Glutamatergic neuron (in vitro differentiated cells): ENCODE measurements around the gene CHD6. TPM values are rescaled to one million over a fixed set of nuclear protein-coding genes. Genes with fewer than 3 reads are reported as not detected.

ENCODE experiments used
- DNase-seq: peaks from one replicate; pipeline ENCODE4 v3.0.0; 2022
- H3K27ac Mint-ChIP-seq: one replicate; pipeline ENCODE4 v1.8.0; 2020; ENCODE audit warnings: mild to moderate bottlenecking, mixed read lengths, inconsistent platforms; ENCODE audit not compliant: unreplicated experiment
- H3K27me3 Mint-ChIP-seq: one replicate; pipeline ENCODE4 v1.8.0; 2020; ENCODE audit warnings: mild to moderate bottlenecking, moderate library complexity, mixed read lengths, inconsistent platforms; ENCODE audit not compliant: unreplicated experiment
- H3K36me3 Mint-ChIP-seq: one replicate; pipeline ENCODE4 v1.8.0; 2020; ENCODE audit warnings: mild to moderate bottlenecking, mixed read lengths, inconsistent platforms; ENCODE audit not compliant: unreplicated experiment
- H3K4me1 Mint-ChIP-seq: one replicate; pipeline ENCODE4 v1.8.0; 2020; ENCODE audit warnings: mild to moderate bottlenecking, low read depth, mixed read lengths, inconsistent platforms; ENCODE audit not compliant: unreplicated experiment
- H3K4me3 Mint-ChIP-seq: one replicate; pipeline ENCODE4 v1.8.0; 2020; ENCODE audit warnings: mild to moderate bottlenecking, mixed read lengths, inconsistent platforms; ENCODE audit not compliant: unreplicated experiment
- H3K9me3 Mint-ChIP-seq: one replicate; pipeline ENCODE4 v1.8.0; 2020; ENCODE audit warnings: mild to moderate bottlenecking, moderate library complexity, mixed read lengths, inconsistent platforms; ENCODE audit not compliant: unreplicated experiment
- total RNA-seq: library from RNA; stranded (reverse); fragmentation: NEBNext Ultra II Directional; extraction: Animal tissue kit (Norgen Biotek cat#: 25700); gene quantifications from one replicate; pipeline ENCODE4 v1.2.1, GENCODE V29; 2021; ENCODE audit not compliant: unreplicated experiment
- TF ChIP-seq, protein P1 (sequence below): fragments of 200-600 bp; sonication (generic); IDR thresholded peaks from one replicate; pipeline ENCODE4 v1.5.0; 2021; ENCODE audit not compliant: partially characterized antibody, unreplicated experiment

CHD6 gene
- total RNA-seq, 1 donor from 2014 or later, result 85.6 TPM

DNA sequence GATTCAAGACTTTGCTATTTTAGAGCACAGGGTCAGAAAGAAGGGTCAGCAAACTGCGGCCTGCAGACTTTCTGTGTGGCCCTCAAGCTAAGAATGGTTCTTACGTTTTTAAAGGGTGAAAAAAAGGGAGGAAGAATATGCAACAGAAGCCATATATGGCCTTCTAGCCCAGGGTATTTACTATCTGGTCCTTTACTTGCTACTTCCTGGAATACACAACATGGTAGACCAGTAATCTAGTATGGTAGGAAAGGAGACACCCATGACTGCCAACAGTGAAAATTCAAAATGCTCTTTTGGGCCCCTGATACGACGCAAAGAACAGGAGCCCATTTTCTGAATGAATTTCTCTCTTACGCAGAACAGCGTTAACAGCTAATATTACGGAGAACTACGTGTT, 191.2 kb downstream of the CHD6 start:
- Mint-ChIP-seq H3K27me3 (no peaks in the 10 kb centered on the region), H3K4me3 (no peak overlapping the region), H3K4me1 (no peaks in the 10 kb centered on the region), H3K36me3 (no peaks in the 10 kb centered on the region), H3K9me3 (no peaks in the 10 kb centered on the region), H3K27ac (no peak overlapping the region)
- no peak for DNase-seq
- TF ChIP-seq, protein P1, sequence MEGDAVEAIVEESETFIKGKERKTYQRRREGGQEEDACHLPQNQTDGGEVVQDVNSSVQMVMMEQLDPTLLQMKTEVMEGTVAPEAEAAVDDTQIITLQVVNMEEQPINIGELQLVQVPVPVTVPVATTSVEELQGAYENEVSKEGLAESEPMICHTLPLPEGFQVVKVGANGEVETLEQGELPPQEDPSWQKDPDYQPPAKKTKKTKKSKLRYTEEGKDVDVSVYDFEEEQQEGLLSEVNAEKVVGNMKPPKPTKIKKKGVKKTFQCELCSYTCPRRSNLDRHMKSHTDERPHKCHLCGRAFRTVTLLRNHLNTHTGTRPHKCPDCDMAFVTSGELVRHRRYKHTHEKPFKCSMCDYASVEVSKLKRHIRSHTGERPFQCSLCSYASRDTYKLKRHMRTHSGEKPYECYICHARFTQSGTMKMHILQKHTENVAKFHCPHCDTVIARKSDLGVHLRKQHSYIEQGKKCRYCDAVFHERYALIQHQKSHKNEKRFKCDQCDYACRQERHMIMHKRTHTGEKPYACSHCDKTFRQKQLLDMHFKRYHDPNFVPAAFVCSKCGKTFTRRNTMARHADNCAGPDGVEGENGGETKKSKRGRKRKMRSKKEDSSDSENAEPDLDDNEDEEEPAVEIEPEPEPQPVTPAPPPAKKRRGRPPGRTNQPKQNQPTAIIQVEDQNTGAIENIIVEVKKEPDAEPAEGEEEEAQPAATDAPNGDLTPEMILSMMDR, result no peak

DNA sequence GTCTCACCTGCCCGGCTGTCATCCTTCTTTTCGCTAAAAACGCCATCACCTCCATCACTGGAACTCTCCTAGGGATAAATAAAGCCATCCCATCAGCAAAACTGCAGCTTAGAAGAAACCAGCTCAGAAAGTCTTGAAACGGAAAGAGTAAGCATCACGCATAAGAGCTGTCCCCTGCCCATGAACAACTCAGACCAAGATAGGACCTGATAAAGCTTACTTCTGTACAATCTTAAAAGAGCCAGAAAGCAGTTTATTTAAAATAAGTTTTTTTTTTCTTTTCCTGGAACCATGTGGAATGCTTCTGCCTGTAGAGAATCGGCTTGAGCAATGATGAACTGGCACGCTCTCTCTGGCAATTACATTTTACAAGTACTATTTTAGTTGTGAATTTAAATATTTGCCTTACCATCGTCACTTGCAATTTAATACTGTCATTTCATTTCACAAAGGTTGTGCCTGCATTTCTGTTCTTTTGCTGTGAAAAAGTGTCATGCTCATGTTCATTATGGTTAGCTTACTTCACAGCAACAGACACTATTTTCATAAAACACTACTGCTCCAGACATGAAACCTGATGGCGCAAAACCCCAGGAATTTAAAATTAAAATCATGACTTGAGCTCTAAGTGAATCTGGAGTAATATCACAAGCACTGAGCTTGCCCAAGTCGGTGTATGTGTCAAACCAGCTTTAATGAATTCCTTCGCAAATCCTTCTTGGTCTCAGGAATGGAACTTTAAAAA, 191.9 kb downstream of the CHD6 start:
- H3K27ac Mint-ChIP-seq, result no peak overlapping the region
- no peak overlapping the region for H3K4me3 Mint-ChIP-seq
- H3K36me3 Mint-ChIP-seq, result no peaks in the 10 kb centered on the region
- TF ChIP-seq, protein P1, result no peak
- no peaks in the 10 kb centered on the region for H3K9me3 Mint-ChIP-seq
- H3K27me3 Mint-ChIP-seq, result no peaks in the 10 kb centered on the region
- no peak for DNase-seq
- H3K4me1 Mint-ChIP-seq, result no peaks in the 10 kb centered on the region

DNA sequence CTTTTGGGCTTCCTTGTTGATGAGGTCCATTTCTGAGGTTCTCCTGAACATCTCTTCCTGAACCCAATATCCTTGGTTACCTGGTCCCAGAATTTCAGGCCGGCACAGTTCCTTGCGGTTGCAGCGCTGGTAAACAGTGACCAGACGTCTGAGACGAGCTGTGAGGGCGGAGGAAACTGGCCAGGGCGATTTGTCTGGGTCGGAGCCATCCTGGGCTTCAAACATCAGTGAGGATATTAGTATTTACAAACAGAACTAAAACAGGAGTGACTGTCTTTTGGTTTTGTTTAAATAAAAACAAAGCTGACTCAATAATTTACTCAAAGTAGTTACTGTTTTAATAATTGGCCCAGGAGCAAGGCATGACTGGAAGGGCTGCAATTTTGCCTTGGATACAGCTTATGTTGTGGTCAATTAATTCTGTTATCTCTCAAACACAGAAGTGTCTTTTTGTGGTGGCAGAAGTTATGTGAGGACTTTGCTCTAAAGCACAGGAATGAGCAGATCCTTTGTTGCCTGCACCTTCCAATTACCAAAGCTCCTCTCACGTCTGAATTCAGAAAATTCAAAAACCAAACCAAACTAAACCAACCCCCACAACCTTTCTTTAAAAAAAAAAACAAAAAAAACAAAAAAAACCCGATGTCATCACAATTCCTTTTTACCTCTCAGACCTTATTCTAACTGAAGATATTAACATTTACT, 192.8 kb downstream of the CHD6 start:
- Mint-ChIP-seq H3K27ac (no peak overlapping the region), H3K27me3 (no peaks in the 10 kb centered on the region), H3K4me3 (no peak overlapping the region), H3K4me1 (no peaks in the 10 kb centered on the region), H3K36me3 (no peaks in the 10 kb centered on the region), H3K9me3 (no peaks in the 10 kb centered on the region)
- TF ChIP-seq, protein P1, result no peak
- DNase-seq, result no peak

DNA sequence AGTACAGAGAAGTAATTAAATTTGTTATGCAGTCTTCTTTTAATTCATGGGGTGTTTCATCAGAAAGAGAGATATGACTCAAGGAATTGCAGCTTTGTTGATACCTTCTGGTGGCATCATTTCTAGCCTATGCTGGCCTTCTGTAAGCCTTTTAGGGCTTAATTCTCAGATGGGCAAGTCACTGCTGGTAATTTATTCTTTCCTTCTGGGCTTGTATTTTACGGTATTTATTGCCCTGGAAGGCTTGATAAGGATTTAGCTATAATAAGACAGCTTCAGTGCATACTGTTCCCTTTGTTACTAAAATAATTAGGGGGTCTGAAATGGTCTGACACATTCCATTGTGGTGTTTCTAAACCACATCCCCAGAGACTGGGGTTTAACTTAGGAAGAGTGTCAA, 193.6 kb downstream of the CHD6 start:
- TF ChIP-seq, protein P1, result no peak
- DNase-seq, result no peak
- Mint-ChIP-seq H3K4me1 (no peaks in the 10 kb centered on the region), H3K36me3 (no peaks in the 10 kb centered on the region), H3K27ac (no peak overlapping the region), H3K27me3 (no peaks in the 10 kb centered on the region), H3K4me3 (no peak overlapping the region), H3K9me3 (no peaks in the 10 kb centered on the region)

DNA sequence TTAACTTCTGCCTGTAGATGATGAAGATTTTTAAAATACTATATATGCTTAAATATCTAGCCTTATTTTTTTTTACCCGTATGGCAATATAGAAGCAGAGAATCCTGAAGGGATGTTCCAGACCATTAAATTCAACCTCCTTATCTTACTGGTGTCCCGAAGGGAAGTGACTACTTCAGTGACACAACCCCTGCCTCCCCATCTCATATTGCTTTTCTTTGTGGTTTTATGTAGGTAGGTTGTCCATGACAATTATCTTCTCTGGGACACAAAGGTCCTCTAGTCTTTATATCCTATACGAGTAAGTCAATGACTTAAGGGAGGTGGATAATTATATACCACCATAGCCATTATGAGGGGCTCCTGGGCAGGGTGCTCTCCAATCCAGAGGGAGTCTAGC, 194.2 kb downstream of the CHD6 start:
- no peaks in the 10 kb centered on the region for H3K9me3 Mint-ChIP-seq
- H3K27ac Mint-ChIP-seq, result no peak overlapping the region
- H3K4me1 Mint-ChIP-seq, result no peaks in the 10 kb centered on the region
- no peak overlapping the region for H3K4me3 Mint-ChIP-seq
- no peaks in the 10 kb centered on the region for H3K27me3 Mint-ChIP-seq
- no peaks in the 10 kb centered on the region for H3K36me3 Mint-ChIP-seq
- DNase-seq, result no peak
- TF ChIP-seq, protein P1, result no peak
